IPS-20b (cell line): ENCODE measurements around the gene PIP4K2C.

Source experiments
- H3K27ac ChIP-seq: one replicate; pipeline ENCODE4 v1.5.1; 2013; ENCODE audit warnings: low read length
- H3K27me3 ChIP-seq: 2 replicates; pipeline ENCODE4 v1.6.1; 2013; ENCODE audit warnings: mild to moderate bottlenecking, low read length, inconsistent platforms; ENCODE audit not compliant: insufficient read depth
- H3K36me3 ChIP-seq: 2 replicates; pipeline ENCODE4 v1.6.1; 2013; ENCODE audit warnings: low read depth, mild to moderate bottlenecking, inconsistent platforms, low read length, moderate library complexity; ENCODE audit not compliant: insufficient read depth
- H3K4me1 ChIP-seq: 2 replicates; pipeline ENCODE4 v1.6.1; 2013; ENCODE audit warnings: mild to moderate bottlenecking, control low read depth, inconsistent platforms, low read length, moderate library complexity; ENCODE audit not compliant: insufficient read depth
- H3K4me3 ChIP-seq: 2 replicates; pipeline ENCODE4 v1.5.1; 2013; ENCODE audit warnings: mild to moderate bottlenecking, low read length, inconsistent platforms
- H3K9ac ChIP-seq: 2 replicates; pipeline ENCODE4 v1.6.1; 2013; ENCODE audit warnings: low read depth, mild to moderate bottlenecking, inconsistent platforms, low read length, moderate library complexity
- H3K9me3 ChIP-seq: 2 replicates; pipeline ENCODE4 v1.6.1; 2013; ENCODE audit warnings: mild to moderate bottlenecking, low read depth, low read length, inconsistent platforms; ENCODE audit not compliant: insufficient read depth

Gene PIP4K2C

DNA sequence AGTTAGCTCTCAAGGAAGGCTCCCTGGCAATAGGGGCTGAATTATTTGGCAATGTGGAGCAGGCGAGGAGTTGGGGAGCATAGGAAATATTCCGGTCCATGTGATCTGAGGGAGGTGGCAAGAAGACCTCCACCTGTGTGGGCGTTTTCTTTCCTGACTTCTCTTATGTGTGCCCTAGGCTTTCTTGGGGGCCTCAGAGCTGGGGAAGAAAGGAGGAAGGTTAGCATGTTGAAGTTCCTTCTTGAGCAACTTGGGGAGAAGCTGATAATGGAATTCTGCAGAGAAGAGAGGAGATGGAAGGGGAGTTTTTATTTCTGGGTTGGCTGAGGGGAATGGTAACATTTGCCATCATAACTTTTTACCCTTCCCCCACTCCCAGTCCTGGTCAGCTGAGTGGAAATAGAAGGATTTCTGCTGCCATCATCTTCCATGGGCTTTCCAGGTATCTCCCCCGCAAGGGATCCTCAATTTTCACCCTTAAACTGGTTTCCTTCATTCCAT is 14.9 kb downstream of the PIP4K2C start:
- Histone ChIP-seq H3K4me3 (peak overlapping the region; percentile 88), H3K4me1 (peaks cover 15% of the 10 kb centered on the region; the same call in 1 of the 2 replicates), H3K27me3 (peaks cover 11% of the 10 kb centered on the region), H3K36me3 (peaks cover 34% of the 10 kb centered on the region), H3K27ac (no peak overlapping the region), H3K9ac (peak overlapping the region; percentile 79; the same call in 1 of the 2 replicates), H3K9me3 (no peaks in the 10 kb centered on the region)

DNA sequence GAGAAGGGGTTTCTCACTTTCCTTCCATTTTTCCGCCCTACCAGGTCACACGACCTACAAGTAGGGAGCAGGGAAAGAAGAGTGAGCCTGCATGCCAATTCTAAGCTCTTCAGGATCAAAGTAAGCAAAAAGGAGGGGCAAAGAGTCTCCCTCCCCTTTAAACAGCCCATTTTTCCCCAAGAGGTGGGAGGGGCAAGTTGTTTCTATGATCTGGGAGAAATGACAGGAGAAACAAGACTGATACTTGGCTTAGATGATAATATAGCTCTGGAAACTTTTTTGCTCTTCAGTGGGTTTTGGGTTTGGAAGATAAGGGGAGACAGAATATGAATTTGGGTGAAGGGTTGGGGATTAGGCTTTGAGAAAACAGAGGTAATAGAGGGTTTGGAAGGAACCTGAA is 15.4 kb downstream of the PIP4K2C start:
- H3K27me3 ChIP-seq = peaks cover 15% of the 10 kb centered on the region
- H3K9ac ChIP-seq = no peak overlapping the region
- H3K27ac ChIP-seq = no peak overlapping the region
- H3K9me3 ChIP-seq = no peaks in the 10 kb centered on the region
- H3K36me3 ChIP-seq = peaks cover 29% of the 10 kb centered on the region
- H3K4me3 ChIP-seq = no peak overlapping the region
- H3K4me1 ChIP-seq = peaks cover 15% of the 10 kb centered on the region; the same call in 1 of the 2 replicates

DNA sequence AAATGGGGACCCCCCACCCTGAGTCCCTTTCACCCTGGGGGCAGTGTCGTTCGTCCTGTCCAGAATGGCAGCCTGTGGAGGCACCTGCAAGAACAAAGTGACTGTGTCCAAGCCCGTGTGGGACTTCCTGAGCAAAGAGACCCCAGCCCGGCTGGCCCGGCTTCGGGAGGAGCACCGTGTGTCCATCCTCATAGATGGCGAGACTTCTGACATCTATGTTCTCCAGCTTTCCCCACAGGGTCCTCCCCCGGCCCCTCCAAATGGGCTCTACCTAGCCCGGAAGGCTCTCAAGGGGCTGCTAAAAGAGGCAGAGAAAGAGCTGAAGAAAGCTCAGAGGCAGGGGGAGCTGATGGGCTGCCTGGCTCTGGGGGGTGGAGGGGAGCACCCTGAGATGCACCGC is 15.8 kb downstream of the PIP4K2C start:
- Histone ChIP-seq H3K9me3 (no peaks in the 10 kb centered on the region), H3K9ac (no peak overlapping the region), H3K4me3 (no peak overlapping the region), H3K36me3 (peaks cover 25% of the 10 kb centered on the region), H3K27me3 (peaks cover 15% of the 10 kb centered on the region), H3K27ac (no peak overlapping the region), H3K4me1 (peaks cover 15% of the 10 kb centered on the region; the same call in 1 of the 2 replicates)

DNA sequence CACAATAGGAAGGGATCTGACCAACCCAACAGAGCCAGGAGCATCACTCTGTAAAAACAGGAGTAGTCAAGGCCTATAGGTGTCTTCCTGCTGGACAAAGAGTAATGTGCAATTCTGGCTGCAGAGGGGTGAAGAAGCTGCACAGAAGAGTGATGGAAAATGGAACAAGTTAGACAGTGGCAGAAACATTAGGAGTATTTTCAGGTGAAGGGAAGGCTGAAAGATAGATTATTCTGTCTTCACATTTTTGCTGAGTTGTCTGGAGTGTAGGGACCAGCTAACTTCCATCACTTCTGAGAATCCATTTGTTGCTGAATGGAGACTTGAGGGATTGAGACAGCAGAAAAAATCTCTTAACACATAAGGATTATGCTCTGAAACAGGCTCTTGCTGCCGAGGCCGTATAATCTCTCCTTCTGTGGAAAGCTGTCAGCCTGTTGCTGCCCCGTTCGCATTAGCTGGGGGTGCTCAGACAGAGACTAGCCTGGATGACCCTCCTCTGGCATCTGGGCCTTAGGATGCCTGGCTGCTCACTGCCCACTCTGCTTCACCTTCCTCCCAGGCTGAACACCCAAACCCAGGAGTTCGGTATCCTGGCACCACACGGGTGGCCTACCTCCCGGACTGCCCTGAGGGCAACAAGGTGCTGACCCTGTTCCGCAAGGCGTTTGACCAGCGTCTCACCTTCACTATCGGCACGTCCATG is 17.1 kb downstream of the PIP4K2C start:
- Histone ChIP-seq H3K27me3 (peaks cover 28% of the 10 kb centered on the region), H3K36me3 (peaks cover 13% of the 10 kb centered on the region; the same call in 1 of the 2 replicates), H3K9ac (no peak overlapping the region), H3K4me3 (no peak overlapping the region), H3K4me1 (peaks cover 19% of the 10 kb centered on the region; the same call in 1 of the 2 replicates), H3K27ac (no peak overlapping the region), H3K9me3 (no peaks in the 10 kb centered on the region)

DNA sequence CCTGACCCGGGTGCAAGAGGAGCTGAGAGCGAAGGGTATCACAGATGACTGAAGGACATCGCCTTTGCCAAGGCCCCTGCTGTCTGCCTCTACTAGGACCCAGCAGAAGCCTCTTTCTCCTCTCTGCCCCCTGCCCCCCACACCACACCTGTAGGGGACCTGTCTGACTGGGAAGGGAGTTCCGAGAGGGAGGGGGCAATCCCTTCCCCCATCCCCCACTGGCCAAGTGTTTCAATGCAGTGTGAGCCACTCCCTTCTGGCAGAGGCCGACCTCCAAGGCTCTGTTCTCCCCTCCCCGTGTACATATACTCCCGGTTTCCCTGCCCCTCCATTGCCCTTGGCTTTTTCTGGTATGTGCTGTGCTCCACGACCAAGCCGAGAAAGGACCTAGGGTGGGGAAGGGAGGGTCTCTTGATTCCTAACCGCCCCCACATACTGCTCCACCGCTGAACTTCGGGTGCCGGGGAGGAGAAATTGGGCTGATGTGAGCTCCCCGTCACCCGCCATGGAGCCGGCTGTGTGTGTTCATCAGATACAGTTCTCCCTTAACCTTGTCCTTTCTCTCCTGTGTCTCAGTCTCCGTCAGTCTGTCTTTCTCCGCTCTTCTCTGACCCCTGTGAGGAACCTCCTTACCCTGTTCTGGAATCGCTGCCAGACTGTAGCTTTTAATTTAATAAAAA is 18.2 kb downstream of the PIP4K2C start:
- Histone ChIP-seq H3K27me3 (peaks cover 37% of the 10 kb centered on the region), H3K27ac (no peak overlapping the region)

DNA sequence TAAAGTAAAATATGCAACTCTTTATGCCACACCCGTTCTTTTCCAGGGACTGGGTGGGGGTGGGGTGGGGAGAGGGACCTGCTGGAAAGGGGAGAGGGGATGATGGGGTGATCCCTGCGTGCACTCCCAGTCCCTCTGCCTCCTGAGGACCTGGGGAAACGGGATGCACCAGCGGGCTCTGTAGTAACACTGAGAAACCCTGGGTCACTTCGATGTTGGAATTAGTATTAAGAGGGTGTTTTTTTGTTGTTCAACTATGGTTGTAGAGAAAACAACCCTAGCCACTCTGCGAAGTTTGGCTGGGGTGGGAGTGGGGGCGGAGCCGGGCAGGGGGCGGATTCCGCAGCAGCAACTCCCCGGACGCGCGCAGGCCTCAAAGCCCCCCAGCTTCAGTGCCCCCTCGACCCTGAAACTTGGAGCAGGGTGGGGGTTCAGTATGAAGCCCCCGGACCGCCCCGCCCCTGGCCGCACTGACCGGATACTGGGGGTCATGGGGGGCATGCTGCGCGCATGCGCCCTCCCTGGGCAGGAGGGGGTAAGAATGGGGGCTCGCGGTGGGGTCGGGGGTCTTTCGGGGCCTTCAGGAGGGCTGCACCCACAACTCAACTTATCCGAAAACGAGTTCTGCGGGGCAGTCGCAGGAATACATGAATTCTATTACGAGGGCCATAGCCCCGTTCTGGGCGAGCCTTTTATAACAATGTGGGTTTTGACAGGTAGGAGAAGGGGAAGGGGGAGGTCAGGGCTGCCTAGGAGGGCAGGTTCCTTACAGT is 19.0 kb downstream of the PIP4K2C start:
- Histone ChIP-seq H3K27ac (no peak overlapping the region), H3K27me3 (peaks cover 44% of the 10 kb centered on the region), H3K9ac (0 out of 2 replicates have a peak overlapping the region, but pooled peaks have one; percentile 6), H3K4me3 (peak overlapping the region; percentile 78), H3K36me3 (peaks cover 13% of the 10 kb centered on the region; the same call in 1 of the 2 replicates), H3K4me1 (peaks cover 11% of the 10 kb centered on the region; the same call in 1 of the 2 replicates), H3K9me3 (no peaks in the 10 kb centered on the region)

More for the DNA sequence above, 18.2 kb downstream of the PIP4K2C start:
- Histone ChIP-seq H3K4me1 (peaks cover 11% of the 10 kb centered on the region; the same call in 1 of the 2 replicates), H3K36me3 (peaks cover 13% of the 10 kb centered on the region; the same call in 1 of the 2 replicates), H3K9me3 (no peaks in the 10 kb centered on the region), H3K4me3 (peak overlapping the region; percentile 78), H3K9ac (no peak overlapping the region; the same call in 1 of the 2 replicates)

DNA sequence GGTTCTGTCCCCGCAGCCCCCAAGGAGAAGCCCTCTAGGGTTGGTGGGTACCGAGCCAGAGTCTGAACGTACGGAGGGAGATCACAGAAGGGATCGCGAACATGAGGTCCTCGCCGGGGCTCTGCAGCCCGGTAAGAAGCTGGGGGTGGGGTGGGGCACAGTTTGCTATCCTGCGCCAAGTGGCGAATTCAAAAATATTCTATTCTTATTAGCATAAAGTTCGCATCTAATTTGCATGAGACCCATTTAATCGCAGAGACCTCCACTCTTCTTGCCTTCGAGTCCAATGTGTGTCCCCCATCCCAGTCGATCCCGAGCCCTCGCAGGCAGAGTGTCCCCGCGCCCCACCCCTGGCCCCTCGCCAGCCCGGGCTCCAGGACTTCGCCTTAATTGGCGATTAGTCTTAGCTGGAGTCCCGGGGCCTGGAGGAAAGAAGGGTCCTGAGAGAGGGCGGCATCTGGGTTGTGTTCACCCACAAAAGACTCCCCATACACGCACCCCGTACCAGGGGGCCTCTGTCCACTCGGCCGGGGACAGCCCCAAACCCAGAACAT is 19.6 kb downstream of the PIP4K2C start:
- Histone ChIP-seq H3K4me1 (peaks cover 9% of the 10 kb centered on the region; the same call in 1 of the 2 replicates), H3K9ac (peak overlapping the region; percentile 65; the same call in 1 of the 2 replicates)

DNA sequence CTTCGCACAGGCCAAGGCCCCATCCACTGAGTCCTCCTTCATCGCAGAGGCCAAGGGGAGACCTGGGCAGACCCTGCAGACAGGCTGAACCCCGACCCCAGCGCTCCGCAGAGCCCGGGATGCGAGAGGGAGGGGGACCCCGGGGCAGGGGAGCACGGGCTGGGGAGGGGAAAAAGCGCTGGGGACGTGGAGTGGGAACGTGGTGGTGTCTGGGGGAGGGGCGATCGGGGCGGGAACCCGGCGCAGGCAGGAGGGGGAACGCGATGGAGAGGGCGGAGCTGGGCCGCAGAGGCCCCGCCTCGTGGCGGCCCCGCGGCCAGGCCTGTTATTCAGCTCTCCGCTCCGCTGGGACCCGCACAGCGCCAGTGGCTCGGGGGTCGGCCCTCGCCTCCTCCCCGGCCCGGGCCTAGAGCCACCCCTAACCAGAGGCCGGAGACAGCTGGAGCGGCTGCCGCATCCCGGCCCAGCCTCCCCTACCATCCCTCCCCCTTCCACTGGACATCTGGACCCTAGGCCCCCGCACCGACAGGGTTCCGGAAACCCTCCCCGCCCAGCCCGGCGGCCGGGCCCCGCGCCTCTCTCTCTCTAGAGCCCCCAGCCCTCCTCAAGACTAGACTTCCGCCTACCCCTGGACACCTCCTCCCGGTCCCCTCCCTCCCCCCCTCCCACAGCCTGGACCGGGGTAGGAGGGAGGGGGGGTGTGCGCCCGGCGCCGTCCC is 20.3 kb downstream of the PIP4K2C start, which contains the start of gene ARHGEF25:
Gene ARHGEF25 (plus strand): TSS at position 328 of the 719 bp plus-strand sequence. CDS start 460 bp downstream, outside the sequence.
- H3K4me3 ChIP-seq = peak within 1 kb of the TSS; percentile 78
- H3K27ac ChIP-seq = no peak within 1 kb of the TSS
- peaks cover 57% of the 10 kb centered on the region for H3K27me3 ChIP-seq

More for the DNA sequence above, 19.6 kb downstream of the PIP4K2C start:
- Histone ChIP-seq H3K9me3 (no peaks in the 10 kb centered on the region), H3K4me3 (peak overlapping the region; percentile 78), H3K27me3 (peaks cover 51% of the 10 kb centered on the region), H3K27ac (no peak overlapping the region), H3K36me3 (peaks cover 13% of the 10 kb centered on the region; the same call in 1 of the 2 replicates)

DNA sequence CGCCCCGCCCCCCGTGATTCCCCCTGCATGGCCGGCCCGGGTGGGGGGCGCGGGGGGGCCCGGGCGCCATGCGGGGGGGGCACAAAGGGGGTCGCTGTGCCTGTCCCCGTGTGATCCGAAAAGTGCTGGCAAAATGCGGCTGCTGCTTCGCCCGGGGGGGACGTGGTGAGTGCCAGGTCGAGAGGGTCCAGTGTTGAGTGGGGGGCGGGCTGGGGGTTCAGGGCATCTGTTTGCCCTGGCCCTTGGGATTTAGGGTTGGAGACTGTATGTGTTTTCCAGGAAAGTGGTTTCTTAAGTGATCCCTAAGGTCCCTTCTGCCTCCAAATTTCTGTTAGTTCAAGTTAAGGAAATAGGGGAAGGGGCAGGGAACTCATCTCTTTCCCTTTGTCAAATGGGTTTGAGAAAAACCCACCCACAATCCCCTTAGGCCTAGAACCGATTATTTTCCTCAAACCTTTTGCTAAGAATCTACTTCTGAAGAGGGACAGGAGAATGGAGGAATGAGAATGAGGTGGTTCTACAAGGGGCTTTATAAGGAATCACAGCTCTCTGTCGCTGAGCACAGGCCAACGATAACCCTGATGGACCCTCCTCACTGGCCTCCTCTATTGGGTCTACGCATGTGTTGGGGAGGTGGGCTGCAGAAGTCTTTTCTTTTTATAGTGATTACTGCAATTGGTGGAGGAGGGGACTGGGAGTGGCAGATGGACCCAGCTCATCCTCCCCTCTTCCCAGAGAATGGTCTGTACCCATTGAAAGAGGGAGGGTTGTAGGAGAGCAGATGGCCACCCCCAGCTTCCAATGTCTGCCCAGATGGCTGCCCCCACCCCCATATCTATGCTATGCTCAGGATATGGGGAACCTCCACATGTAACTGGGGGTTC is 21.1 kb downstream of the PIP4K2C start:
- Histone ChIP-seq H3K9me3 (no peaks in the 10 kb centered on the region), H3K27ac (no peak overlapping the region), H3K4me3 (peak overlapping the region; percentile 78), H3K4me1 (peaks cover 8% of the 10 kb centered on the region; the same call in 1 of the 2 replicates), H3K27me3 (peaks cover 65% of the 10 kb centered on the region), H3K9ac (peak overlapping the region; percentile 65; the same call in 1 of the 2 replicates), H3K36me3 (peaks cover 13% of the 10 kb centered on the region; the same call in 1 of the 2 replicates)

More for the DNA sequence above, 20.3 kb downstream of the PIP4K2C start, which contains the start of gene ARHGEF25:
- Histone ChIP-seq H3K9ac (peak within 1 kb of the TSS; percentile 65; the same call in 1 of the 2 replicates), H3K9me3 (no peaks in the 10 kb centered on the region), H3K4me1 (peaks cover 8% of the 10 kb centered on the region; the same call in 1 of the 2 replicates), H3K36me3 (peaks cover 13% of the 10 kb centered on the region; the same call in 1 of the 2 replicates)
